Measurements from ENCODE around the gene TENM3. TPM values are rescaled to one million over a fixed set of nuclear protein-coding genes. Genes with fewer than 3 reads are reported as not detected.

The TENM3 gene
- total RNA-seq, 2 experiments from 2014 or later, result not detected

DNA sequence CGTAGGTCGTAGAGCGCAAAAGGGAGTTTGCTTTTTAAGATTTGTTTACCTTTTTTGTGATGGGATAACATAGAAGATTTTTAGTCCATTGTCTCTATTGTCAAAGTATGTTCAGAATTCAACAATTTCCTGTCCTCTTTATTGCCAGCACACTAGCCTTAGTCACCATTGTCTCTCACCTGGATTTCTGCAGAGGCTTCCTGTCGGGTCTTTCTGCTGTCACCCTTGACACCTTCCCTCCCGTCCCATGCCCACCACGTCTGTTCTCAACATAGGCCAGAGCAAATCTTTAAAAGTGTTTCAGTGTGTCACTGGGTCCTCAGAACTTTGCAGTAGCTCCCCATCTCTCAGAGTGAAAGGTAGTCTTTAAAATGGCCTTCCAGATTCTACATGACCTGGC is 323.9 kb downstream of the TENM3 start:
- Mint-ChIP-seq H3K27ac (no peak overlapping the region), H3K36me3 (no peaks in the 10 kb centered on the region), H3K9me3 (no peaks in the 10 kb centered on the region), H3K4me3 (no peak overlapping the region), H3K4me1 (ENCODE audit: low read depth) (no peaks in the 10 kb centered on the region), H3K27me3 (peaks cover 7% of the 10 kb centered on the region)
- intact Hi-C loops (cut with micrococcal nuclease), result no loop called here
- ChIA-PET CTCF (no interaction called here), POLR2A (no interaction called here)
- no peak for DNase-seq

- H3K9me3 Mint-ChIP-seq, result no peaks in the 10 kb centered on the region
- no peak for DNase-seq
- H3K36me3 Mint-ChIP-seq, result no peaks in the 10 kb centered on the region
- CTCF ChIA-PET, result no interaction called here
- H3K4me3 Mint-ChIP-seq, result no peak overlapping the region
- H3K27me3 Mint-ChIP-seq, result peaks cover 5% of the 10 kb centered on the region
- POLR2A ChIA-PET, result no interaction called here
- intact Hi-C loops (cut with micrococcal nuclease), result no loop called here
- no peak overlapping the region for H3K27ac Mint-ChIP-seq
- no peaks in the 10 kb centered on the region for H3K4me1 Mint-ChIP-seq (ENCODE audit: low read depth)
Observed at GRCh38 chr4:182569561-182569960, 326.4 kb downstream of the TENM3 start.

- POLR2A ChIA-PET, result no interaction called here
Observed at GRCh38 chr4:182574706-182575105, 331.5 kb downstream of the TENM3 start.

GRCh38 chr4:182575225-182575624 is 332.0 kb downstream of the TENM3 start:
- POLR2A ChIA-PET, result no interaction called here
- no peak overlapping the region for H3K27ac Mint-ChIP-seq

More at GRCh38 chr4:182574706-182575105, 331.5 kb downstream of the TENM3 start:
- Mint-ChIP-seq H3K4me1 (ENCODE audit: low read depth) (no peaks in the 10 kb centered on the region), H3K27ac (no peak overlapping the region), H3K27me3 (peaks cover 12% of the 10 kb centered on the region), H3K9me3 (no peaks in the 10 kb centered on the region), H3K36me3 (no peaks in the 10 kb centered on the region), H3K4me3 (no peak overlapping the region)
- CTCF ChIA-PET, result no interaction called here
- no peak for DNase-seq
- intact Hi-C loops (cut with micrococcal nuclease), result no loop called here

DNA sequence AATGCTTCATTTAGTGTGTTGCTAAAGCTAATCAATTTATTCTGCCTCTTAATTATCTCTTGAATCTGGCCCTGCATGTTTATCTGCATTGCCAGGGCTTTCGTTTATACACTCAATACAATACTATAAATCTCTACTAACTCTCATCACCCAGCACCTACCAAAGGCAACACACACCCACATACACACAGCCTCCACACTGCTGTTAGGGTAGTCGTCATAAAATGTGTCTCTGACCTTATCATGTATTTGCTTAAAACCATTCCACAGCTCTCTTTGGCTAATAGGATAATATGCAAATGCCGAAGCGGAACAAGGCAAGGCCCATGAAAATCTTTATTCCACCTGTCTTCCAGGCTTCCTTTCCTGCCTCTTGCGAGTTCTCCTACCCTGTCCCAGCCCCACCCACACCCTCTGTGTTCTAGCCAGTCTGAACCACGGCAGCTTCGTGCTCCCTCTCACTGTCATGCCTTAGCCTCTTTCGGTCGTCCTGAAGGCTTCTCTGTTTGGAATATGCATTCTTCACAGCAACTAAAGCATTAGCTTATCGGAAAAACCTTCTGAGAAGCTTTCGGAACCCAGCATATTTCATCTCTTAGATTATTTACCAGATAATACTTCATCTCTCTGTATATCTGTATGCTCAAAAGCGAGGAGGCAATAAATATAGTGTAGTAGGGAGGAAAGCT is 333.5 kb downstream of the TENM3 start:
- no peak overlapping the region for H3K4me3 Mint-ChIP-seq
- POLR2A ChIA-PET, result no interaction called here
- intact Hi-C loops (cut with micrococcal nuclease), result no loop called here

More at GRCh38 chr4:182575225-182575624, 332.0 kb downstream of the TENM3 start:
- no peak for DNase-seq
- Mint-ChIP-seq H3K36me3 (no peaks in the 10 kb centered on the region), H3K27me3 (peaks cover 12% of the 10 kb centered on the region), H3K4me1 (ENCODE audit: low read depth) (no peaks in the 10 kb centered on the region), H3K9me3 (no peaks in the 10 kb centered on the region), H3K4me3 (no peak overlapping the region)
- intact Hi-C loops (cut with micrococcal nuclease), result no loop called here
- CTCF ChIA-PET, result no interaction called here

GRCh38 chr4:182577411-182577810 is 334.2 kb downstream of the TENM3 start:
- H3K4me3 Mint-ChIP-seq, result no peak overlapping the region
- H3K36me3 Mint-ChIP-seq, result no peaks in the 10 kb centered on the region
- ChIA-PET POLR2A (no interaction called here), CTCF (no interaction called here)
- intact Hi-C loops (cut with micrococcal nuclease), result no loop called here
- DNase-seq, result no peak
- H3K27ac Mint-ChIP-seq, result no peak overlapping the region
- peaks cover 12% of the 10 kb centered on the region for H3K27me3 Mint-ChIP-seq
- H3K4me1 Mint-ChIP-seq (ENCODE audit: low read depth), result no peaks in the 10 kb centered on the region
- H3K9me3 Mint-ChIP-seq, result no peaks in the 10 kb centered on the region

More for the DNA sequence above, 333.5 kb downstream of the TENM3 start:
- no peak overlapping the region for H3K27ac Mint-ChIP-seq
- CTCF ChIA-PET, result no interaction called here
- peaks cover 12% of the 10 kb centered on the region for H3K27me3 Mint-ChIP-seq
- DNase-seq, result no peak
- H3K9me3 Mint-ChIP-seq, result no peaks in the 10 kb centered on the region
- no peaks in the 10 kb centered on the region for H3K4me1 Mint-ChIP-seq (ENCODE audit: low read depth)
- no peaks in the 10 kb centered on the region for H3K36me3 Mint-ChIP-seq

DNA sequence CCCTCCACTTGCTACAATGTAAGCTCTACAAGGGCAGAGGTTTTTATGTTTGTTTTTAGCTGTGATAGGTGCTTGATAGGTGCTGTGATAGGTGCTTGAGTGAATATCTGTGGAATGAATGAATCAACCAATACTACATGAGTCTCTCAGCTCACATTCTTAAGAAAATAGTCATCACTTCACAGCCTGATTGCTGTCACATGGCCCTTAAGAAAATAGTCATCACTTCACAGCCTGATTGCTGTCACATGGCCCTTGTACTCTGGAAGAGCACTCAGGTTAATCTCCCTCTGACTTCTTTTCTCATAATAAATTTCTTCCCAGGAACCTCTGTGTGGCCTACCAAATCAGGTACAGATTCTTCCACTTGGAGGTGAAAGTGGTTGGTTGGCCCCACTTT is 335.2 kb downstream of the TENM3 start:
- Mint-ChIP-seq H3K36me3 (no peaks in the 10 kb centered on the region), H3K27me3 (peaks cover 14% of the 10 kb centered on the region), H3K9me3 (no peaks in the 10 kb centered on the region), H3K27ac (no peak overlapping the region), H3K4me3 (no peak overlapping the region), H3K4me1 (ENCODE audit: low read depth) (no peaks in the 10 kb centered on the region)
- POLR2A ChIA-PET, result no interaction called here
- no peak for DNase-seq
- CTCF ChIA-PET, result no interaction called here
- intact Hi-C loops (cut with micrococcal nuclease), result no loop called here

GRCh38 chr4:182582245-182582644 is 339.0 kb downstream of the TENM3 start:
- no peak overlapping the region for H3K4me3 Mint-ChIP-seq
- no peaks in the 10 kb centered on the region for H3K9me3 Mint-ChIP-seq
- ChIA-PET POLR2A (no interaction called here), CTCF (interaction anchor here (0.7 kb wide), 1 partner anchor 18 kb away, joined by 3 read pairs; no protein-coding TSS in a partner anchor)
- no peaks in the 10 kb centered on the region for H3K4me1 Mint-ChIP-seq (ENCODE audit: low read depth)
- no peaks in the 10 kb centered on the region for H3K36me3 Mint-ChIP-seq
- intact Hi-C loops (cut with micrococcal nuclease), result no loop called here
- H3K27ac Mint-ChIP-seq, result no peak overlapping the region
- DNase-seq, result no peak
- H3K27me3 Mint-ChIP-seq, result peaks cover 7% of the 10 kb centered on the region

DNA sequence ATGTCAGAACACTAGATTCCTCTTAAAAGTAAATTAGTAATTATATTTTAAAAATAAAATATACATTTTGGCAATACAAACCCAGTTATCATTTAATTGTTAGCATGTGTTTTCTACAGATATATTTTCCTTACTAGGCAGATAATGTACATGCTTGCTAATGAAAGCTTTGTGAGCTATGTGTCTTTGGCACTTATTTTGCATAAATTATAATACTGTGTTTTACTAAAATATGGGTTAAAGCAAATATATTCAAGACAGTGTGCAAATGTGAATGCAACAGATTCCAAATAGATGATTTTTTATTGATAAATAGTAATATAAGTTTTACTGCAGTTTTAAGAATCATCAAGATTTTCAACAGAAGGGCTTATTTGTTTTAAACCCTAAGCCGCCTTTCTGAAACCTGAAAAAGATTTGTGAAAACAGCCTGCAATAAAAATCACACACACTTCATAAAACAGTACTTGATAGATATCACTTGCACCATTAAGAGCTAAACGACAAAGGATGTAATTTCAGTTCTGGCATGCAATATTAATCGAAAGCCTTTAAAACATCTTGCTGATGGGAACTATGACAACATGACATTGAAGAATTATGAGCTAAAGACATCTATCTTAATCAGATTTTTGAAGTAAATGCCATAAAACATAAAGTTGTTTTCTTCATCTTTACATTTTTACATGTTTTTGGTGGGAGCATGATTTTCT is 340.7 kb downstream of the TENM3 start:
- no peaks in the 10 kb centered on the region for H3K4me1 Mint-ChIP-seq (ENCODE audit: low read depth)
- DNase-seq, result no peak
- POLR2A ChIA-PET, result no interaction called here
- no peak overlapping the region for H3K4me3 Mint-ChIP-seq
- H3K36me3 Mint-ChIP-seq, result no peaks in the 10 kb centered on the region
- CTCF ChIA-PET, result no interaction called here
- H3K27me3 Mint-ChIP-seq, result peaks cover 5% of the 10 kb centered on the region
- intact Hi-C loops (cut with micrococcal nuclease), result no loop called here
- H3K27ac Mint-ChIP-seq, result no peak overlapping the region
- no peaks in the 10 kb centered on the region for H3K9me3 Mint-ChIP-seq

- POLR2A ChIA-PET, result no interaction called here
- H3K36me3 Mint-ChIP-seq, result no peaks in the 10 kb centered on the region
- H3K27ac Mint-ChIP-seq, result no peak overlapping the region
- no peaks in the 10 kb centered on the region for H3K4me1 Mint-ChIP-seq (ENCODE audit: low read depth)
- H3K9me3 Mint-ChIP-seq, result no peaks in the 10 kb centered on the region
- peaks cover 5% of the 10 kb centered on the region for H3K27me3 Mint-ChIP-seq
- no peak for DNase-seq
- intact Hi-C loops (cut with micrococcal nuclease), result no loop called here
- no peak overlapping the region for H3K4me3 Mint-ChIP-seq
- CTCF ChIA-PET, result no interaction called here
Observed at GRCh38 chr4:182585321-182585720, 342.1 kb downstream of the TENM3 start.

DNA sequence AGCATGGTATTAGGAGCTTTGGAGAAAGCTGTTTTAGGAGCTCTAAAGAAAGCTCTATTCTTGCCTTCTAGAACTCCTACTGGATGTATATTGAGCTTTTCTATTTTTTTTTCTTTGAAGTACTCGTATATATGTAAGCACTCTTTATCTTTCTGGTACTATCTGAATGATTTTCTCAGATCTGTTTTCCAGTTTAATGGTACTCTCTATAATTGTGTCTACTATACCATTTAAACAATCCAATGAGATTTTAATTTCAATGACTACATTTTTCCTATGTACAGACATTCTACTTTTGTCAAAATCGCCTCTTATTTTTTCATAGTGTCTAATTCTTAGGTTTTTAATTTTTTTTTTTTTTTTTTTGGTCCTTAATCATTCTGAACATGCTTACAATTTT is 345.9 kb downstream of the TENM3 start:
- peaks cover 2% of the 10 kb centered on the region for H3K27me3 Mint-ChIP-seq
- no peaks in the 10 kb centered on the region for H3K9me3 Mint-ChIP-seq
- no peak for DNase-seq
- no peak overlapping the region for H3K4me3 Mint-ChIP-seq
- no peaks in the 10 kb centered on the region for H3K36me3 Mint-ChIP-seq
- H3K27ac Mint-ChIP-seq, result no peak overlapping the region
- CTCF ChIA-PET, result no interaction called here
- intact Hi-C loops (cut with micrococcal nuclease), result no loop called here
- POLR2A ChIA-PET, result no interaction called here
- no peaks in the 10 kb centered on the region for H3K4me1 Mint-ChIP-seq (ENCODE audit: low read depth)

- H3K36me3 Mint-ChIP-seq, result no peaks in the 10 kb centered on the region
Observed at GRCh38 chr4:182593402-182593801, 350.2 kb downstream of the TENM3 start.

DNA sequence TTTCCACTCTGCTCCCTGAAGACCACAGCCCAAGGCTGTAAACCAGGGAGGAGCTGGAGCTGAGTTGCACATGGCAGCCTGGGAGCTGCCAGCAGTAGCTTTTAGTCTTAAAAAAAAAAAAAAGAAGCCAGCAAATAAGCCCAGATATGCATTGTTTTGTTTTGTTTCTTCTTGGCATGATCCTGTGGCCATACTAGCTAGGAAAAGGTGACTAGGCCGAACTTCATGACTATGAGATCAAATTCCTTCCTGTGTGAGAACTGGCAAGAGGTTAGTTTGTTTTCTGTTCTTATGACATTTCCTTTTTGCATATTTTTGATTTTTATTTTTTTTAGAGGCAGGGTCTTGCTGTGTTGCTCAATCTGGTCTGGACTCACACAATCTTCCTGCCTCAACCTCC is 350.7 kb downstream of the TENM3 start:
- H3K36me3 Mint-ChIP-seq, result no peaks in the 10 kb centered on the region
- CTCF ChIA-PET, result no interaction called here
- POLR2A ChIA-PET, result no interaction called here
- H3K27me3 Mint-ChIP-seq, result peaks cover 2% of the 10 kb centered on the region
- no peak overlapping the region for H3K27ac Mint-ChIP-seq
- intact Hi-C loops (cut with micrococcal nuclease), result no loop called here
- no peak for DNase-seq
- H3K4me3 Mint-ChIP-seq, result no peak overlapping the region
- H3K4me1 Mint-ChIP-seq (ENCODE audit: low read depth), result no peaks in the 10 kb centered on the region
- H3K9me3 Mint-ChIP-seq, result no peaks in the 10 kb centered on the region

More at GRCh38 chr4:182593402-182593801, 350.2 kb downstream of the TENM3 start:
- no peak for DNase-seq
- H3K4me3 Mint-ChIP-seq, result no peak overlapping the region
- intact Hi-C loops (cut with micrococcal nuclease), result no loop called here
- POLR2A ChIA-PET, result no interaction called here
- CTCF ChIA-PET, result no interaction called here
- H3K27ac Mint-ChIP-seq, result no peak overlapping the region
- H3K9me3 Mint-ChIP-seq, result no peaks in the 10 kb centered on the region
- peaks cover 2% of the 10 kb centered on the region for H3K27me3 Mint-ChIP-seq
- no peaks in the 10 kb centered on the region for H3K4me1 Mint-ChIP-seq (ENCODE audit: low read depth)

Measured in activated CD4-positive, alpha-beta memory T cell treated with anti-CD3 and anti-CD28 coated beads for 36 hours (primary cell).